Colonic mucosa (tissue), 4 donors: Measurements from ENCODE around the gene DAGLA. TPM values are rescaled to one million over a fixed set of nuclear protein-coding genes. Genes with fewer than 3 reads are reported as not detected.

Source experiments
- DNase-seq: peaks from one replicate; pipeline ENCODE4 v3.0.0-alpha.2; 2020
- H3K27ac ChIP-seq: fragments of 200-600 bp; one replicate; pipeline ENCODE4 v1.8.0; 2021
- H3K27me3 ChIP-seq: fragments of 200-600 bp; one replicate; pipeline ENCODE4 v1.8.0; 2021
- H3K36me3 ChIP-seq: fragments of 200-600 bp; one replicate; pipeline ENCODE4 v1.8.0; 2021
- H3K4me1 ChIP-seq: fragments of 200-600 bp; one replicate; pipeline ENCODE4 v1.8.0; 2021; ENCODE audit warnings: mild to moderate bottlenecking
- H3K4me3 ChIP-seq: fragments of 200-600 bp; one replicate; pipeline ENCODE4 v1.8.0; 2021
- H3K9ac ChIP-seq, 2 donors: one replicate each; pipeline ENCODE4 v1.7.0; 2013; ENCODE audit warnings: control low read depth in 2 of 2, low read depth in 2 of 2, low read length in 2 of 2
- H3K9me3 ChIP-seq: fragments of 200-600 bp; one replicate; pipeline ENCODE4 v1.8.0; 2021
- CTCF ChIP-seq: fragments of 200-600 bp; IDR thresholded peaks from one replicate; pipeline ENCODE4 v1.8.0; 2022; ENCODE audit warnings: antibody characterized with exemption, mild to moderate bottlenecking
- intact Hi-C: fragments of 100-400 bp; cut with DNase I; formaldehyde crosslinking; loops from one replicate; pipeline ENCODE4 v1.14.1; 2022
- total RNA-seq, 2 donors: library from RNA; stranded (reverse); fragmentation: NEBNext Ultra II Directional in 1 of 2; extraction: Animal tissue kit (Norgen Biotek cat#: 25700) in 1 of 2; gene quantifications; one replicate each; pipeline ENCODE4 v1.2.1, GENCODE V29; 2021
- donor health status: healthy.
- donor health status: DM: no; HTN: no; CAD: no.
- donor health status: DM: no; HTN: no; CAD: no.

DAGLA gene
- total RNA-seq, 2 donors from 2014 or later = 7.5 to 12.2 TPM

GRCh38 chr11:61679296-61679695, 895 bp upstream of the DAGLA start:
- intact Hi-C loops = loop anchor here (1.0 kb wide), 1 partner anchor 53 kb away; no protein-coding TSS in a partner anchor
- Histone ChIP-seq H3K4me1 (no peaks in the 10 kb centered on the region), H3K27ac (no peak overlapping the region), H3K9ac (no peak overlapping the region), H3K4me3 (no peak overlapping the region), H3K36me3 (no peaks in the 10 kb centered on the region), H3K9me3 (no peaks in the 10 kb centered on the region), H3K27me3 (no peaks in the 10 kb centered on the region)
- DNase-seq = no peak
- no peak for TF ChIP-seq CTCF

- TF ChIP-seq CTCF = no peak
- Histone ChIP-seq H3K9ac (peak overlapping the region; percentile 62 to 67), H3K36me3 (no peaks in the 10 kb centered on the region), H3K4me3 (peak overlapping the region; percentile 45), H3K27ac (no peak overlapping the region), H3K27me3 (no peaks in the 10 kb centered on the region), H3K4me1 (no peaks in the 10 kb centered on the region), H3K9me3 (no peaks in the 10 kb centered on the region)
- intact Hi-C loops = no loop called here
- no peak for DNase-seq
Observed at GRCh38 chr11:61680622-61681221, 531 bp downstream of the DAGLA start.

GRCh38 chr11:61682093-61682732, 2.0 kb downstream of the DAGLA start:
- Histone ChIP-seq H3K36me3 (no peaks in the 10 kb centered on the region), H3K27me3 (no peaks in the 10 kb centered on the region), H3K27ac (peak overlapping the region; percentile 51), H3K4me1 (no peaks in the 10 kb centered on the region), H3K4me3 (no peak overlapping the region), H3K9ac (peak overlapping the region; percentile 27 to 70), H3K9me3 (no peaks in the 10 kb centered on the region)
- DNase-seq = peak; percentile 65
- intact Hi-C loops = no loop called here
- TF ChIP-seq CTCF = no peak

GRCh38 chr11:61682906-61683675, 2.9 kb downstream of the DAGLA start:
- H3K36me3 ChIP-seq = no peaks in the 10 kb centered on the region
- H3K4me3 ChIP-seq = no peak overlapping the region
- H3K27ac ChIP-seq = peak overlapping the region; percentile 51
- TF ChIP-seq CTCF = no peak
- no peaks in the 10 kb centered on the region for H3K4me1 ChIP-seq
- no peaks in the 10 kb centered on the region for H3K9me3 ChIP-seq
- no peaks in the 10 kb centered on the region for H3K27me3 ChIP-seq
- intact Hi-C loops = no loop called here
- DNase-seq = no peak
- H3K9ac ChIP-seq = peak overlapping the region; percentile 27 to 70

- Histone ChIP-seq H3K4me1 (peaks cover 3% of the 10 kb centered on the region), H3K4me3 (no peak overlapping the region), H3K27me3 (no peaks in the 10 kb centered on the region), H3K36me3 (no peaks in the 10 kb centered on the region), H3K9me3 (no peaks in the 10 kb centered on the region), H3K27ac (no peak overlapping the region), H3K9ac (peak overlapping the region in 1 of 2 donors; percentile 70)
- intact Hi-C loops = no loop called here
- DNase-seq = no peak
- TF ChIP-seq CTCF = no peak
Observed at GRCh38 chr11:61683961-61684869, 4.0 kb downstream of the DAGLA start.
